Neural progenitor cell (in vitro differentiated cells): Measurements from ENCODE around the gene UVSSA.

ENCODE experiments used
- CTCF ChIP-seq: fragments of 200-600 bp; sonication (generic); IDR thresholded peaks from 2 replicates; pipeline ENCODE4 v1.5.1; 2017; ENCODE audit warnings: antibody characterized with exemption, mild to moderate bottlenecking
- EZH2 ChIP-seq: fragments of 200-600 bp; sonication (generic); IDR thresholded peaks from 2 replicates; pipeline ENCODE4 v1.6.1; 2017; ENCODE audit warnings: antibody characterized with exemption, mild to moderate bottlenecking, moderate library complexity
- EZH2phosphoT487 ChIP-seq: fragments of 200-600 bp; sonication (generic); IDR thresholded peaks from 2 replicates; pipeline ENCODE4 v1.6.1; 2017; ENCODE audit warnings: antibody characterized with exemption

GRCh38 chr4:1300466-1301455 lies 46.2 kb upstream of the UVSSA start:
- TF ChIP-seq CTCF (no peak), EZH2 (no peak), EZH2phosphoT487 (no peak)
